Kidney (tissue), 14 donors: ENCODE data around the gene ZNF837. TPM values are rescaled to one million over a fixed set of nuclear protein-coding genes. Genes with fewer than 3 reads are reported as not detected.

ENCODE experiments used
- DNase-seq, 5 donors: peaks; one replicate each; pipeline ENCODE4 v3.0.0-alpha.2; 2013 to 2020
- FAIRE-seq: peaks from 2 replicates; lab custom pipeline; 2012; peaks lifted over from hg19 to GRCh38; lab: Jason Lieb, UNC
- H3K27ac ChIP-seq, 2 donors: one replicate each; pipeline ENCODE4 v1.7.0; 2013; ENCODE audit warnings: low read depth in 2 of 2, low read length in 2 of 2, inconsistent platforms in 1 of 2
- H3K27me3 ChIP-seq: one replicate; pipeline ENCODE4 v1.7.1; 2013; ENCODE audit warnings: low read length, inconsistent platforms; ENCODE audit not compliant: control insufficient read depth, insufficient read depth
- H3K36me3 ChIP-seq, 3 donors: one replicate each; pipeline versions ENCODE4 v1.7.0 to v1.7.1; 2013; ENCODE audit warnings: low read length in 3 of 3, control low read depth in 1 of 3, inconsistent platforms in 1 of 3; ENCODE audit not compliant: insufficient read depth in 3 of 3, control insufficient read depth in 2 of 3
- H3K4me1 ChIP-seq, 3 donors: one replicate each; pipeline versions ENCODE4 v1.7.0 to v1.7.1; 2013; ENCODE audit warnings: low read length in 3 of 3, inconsistent platforms in 1 of 3, low read depth in 1 of 3; ENCODE audit not compliant: control insufficient read depth in 2 of 3, insufficient read depth in 2 of 3
- H3K4me3 ChIP-seq, 3 donors: one replicate each; pipeline versions ENCODE4 v1.7.0 to v1.8.1; 2013; ENCODE audit warnings: low read length in 3 of 3, control low read depth in 1 of 3, inconsistent platforms in 1 of 3
- H3K9ac ChIP-seq, 3 donors: one replicate each; pipeline versions ENCODE4 v1.7.0 to v1.7.1; 2013; ENCODE audit warnings: low read length in 3 of 3, control low read depth in 1 of 3, inconsistent platforms in 1 of 3
- H3K9me3 ChIP-seq, 3 donors: one replicate each; pipeline versions ENCODE4 v1.7.0 to v1.7.1; 2013; ENCODE audit warnings: low read length in 3 of 3, control low read depth in 1 of 3, inconsistent platforms in 1 of 3; ENCODE audit not compliant: control insufficient read depth in 2 of 3, insufficient read depth in 1 of 3
- CTCF ChIP-seq: IDR thresholded peaks from 3 replicates; pipeline ENCODE4 v1.5.1; 2012; ENCODE audit warnings: mild to moderate bottlenecking, moderate library complexity, borderline replicate concordance; ENCODE audit not compliant: insufficient read depth; ENCODE audit errors: extremely low read depth
- intact Hi-C: fragments of 100-400 bp; cut with DNase I; formaldehyde crosslinking; loops from one replicate; pipeline ENCODE4 v1.11.1; 2022
- polyA plus RNA-seq: library from polyadenylated mRNA; stranded (reverse); fragments of 350-450 nt; fragmentation: Illumina TruSeq; extraction: RNeasy Lipid Tissue Mini Kit (QIAGEN cat#74804); gene quantifications from one replicate; pipeline ENCODE4 v1.2.3, GENCODE V29; 2014; ENCODE audit warnings: low read depth, low replicate concordance; ENCODE audit not compliant: insufficient read depth
- total RNA-seq: library from RNA; stranded (reverse); fragmentation: NEBNext Ultra II Directional; extraction: Animal tissue kit (Norgen Biotek cat#: 25700); gene quantifications from one replicate; pipeline ENCODE4 v1.2.1, GENCODE V29; 2021
- donor health status: control.
- donor health status: control.
- donor health status: control.
- donor health status: control.
- donor health status: control.
- donor health status: DM: yes; HTN: yes; CAD: no.
- donor health status: Normal renal cell carcinoma (clear cell type).

Gene ZNF837
- total and polyA plus RNA-seq, 2 donors from 2014 or later: 3.6 to 5.0 TPM

- Histone ChIP-seq H3K4me3 (no peak overlapping the region), H3K9me3 (no peaks in the 10 kb centered on the region), H3K36me3 (no peaks in the 10 kb centered on the region), H3K27ac (no peak overlapping the region), H3K9ac (no peak overlapping the region), H3K27me3 (no peaks in the 10 kb centered on the region), H3K4me1 (no peaks in the 10 kb centered on the region)
- DNase-seq (no peak), FAIRE-seq (no peak)
- intact Hi-C loops: no loop called here
- TF ChIP-seq CTCF: no peak
These were observed 12.1 kb downstream of the ZNF837 start for GRCh38 chr19:58368561-58369360.

GRCh38 chr19:58367698-58368454, 13.0 kb downstream of the ZNF837 start:
- no peak for DNase-seq
- H3K4me1 ChIP-seq: no peaks in the 10 kb centered on the region
- FAIRE-seq: no peak
- H3K9me3 ChIP-seq: no peaks in the 10 kb centered on the region
- H3K4me3 ChIP-seq: no peak overlapping the region
- H3K27ac ChIP-seq: no peak overlapping the region
- no peaks in the 10 kb centered on the region for H3K36me3 ChIP-seq
- H3K9ac ChIP-seq: no peak overlapping the region
- H3K27me3 ChIP-seq: no peaks in the 10 kb centered on the region
- intact Hi-C loops: no loop called here
- no peak for TF ChIP-seq CTCF

GRCh38 chr19:58366585-58367430, 14.0 kb downstream of the ZNF837 start:
- no peak for TF ChIP-seq CTCF
- FAIRE-seq: no peak
- Histone ChIP-seq H3K4me3 (no peak overlapping the region), H3K27ac (no peak overlapping the region), H3K4me1 (no peaks in the 10 kb centered on the region), H3K9me3 (no peaks in the 10 kb centered on the region), H3K27me3 (no peaks in the 10 kb centered on the region), H3K36me3 (no peaks in the 10 kb centered on the region), H3K9ac (no peak overlapping the region)
- DNase-seq: no peak
- intact Hi-C loops: no loop called here
